Measurements from ENCODE around the gene USP32. TPM values are rescaled to one million over a fixed set of nuclear protein-coding genes. Genes with fewer than 3 reads are reported as not detected.
"Not testable (repeated sequence)": the region's sequence is repeated elsewhere in the genome, so short reads cannot be mapped to it uniquely, and the experiment has no call there.

The USP32 gene
- total RNA-seq, 1 experiment from 2014 or later = 32.3 TPM

- Histone ChIP-seq H4K20me1 (ENCODE audit: insufficient read depth) (no peaks in the 10 kb centered on the region), H3K9me3 (ENCODE audit: insufficient read depth, low read depth) (no peaks in the 10 kb centered on the region), H2AFZ (no peak overlapping the region), H3K4me2 (no peak overlapping the region), H3K79me2 (ENCODE audit: low read depth) (no peaks in the 10 kb centered on the region), H3K27me3 (ENCODE audit: insufficient read depth, low read depth) (no peaks in the 10 kb centered on the region), H3K4me1 (replicated peaks; ENCODE audit: insufficient read depth) (no peaks in the 10 kb centered on the region), H3K36me3 (ENCODE audit: low read depth) (no peaks in the 10 kb centered on the region), H3K27ac (no peak overlapping the region), H3K9me2 (ENCODE audit: insufficient read depth) (no peaks in the 10 kb centered on the region), H3F3A (ENCODE audit: insufficient read depth, low read depth) (no peaks in the 10 kb centered on the region), H3K4me3 (no peak overlapping the region)
- ChIA-PET POLR2A (ENCODE audit: unreplicated experiment) (no interaction called here), CTCF (no interaction called here)
- BruUV-seq (replicated peaks) = no TSS peak
- intact Hi-C loops (cut with micrococcal nuclease; ENCODE audit: unreplicated experiment) = no loop called here
- TF ChIP-seq CTCF (conservative IDR thresholded peaks at IDR 0.05) (no peak), EZH2 (IDR thresholded peaks at IDR 0.05; ENCODE audit: low read depth) (no peak)
- DNase-seq = no peak
These were observed 203.2 kb downstream of the USP32 start for GRCh38 chr17:60188759-60189158.

- H3K79me2 ChIP-seq (ENCODE audit: low read depth); H2AFZ ChIP-seq; BruUV-seq (replicated peaks); H3K4me2 ChIP-seq; H3K9me3 ChIP-seq (ENCODE audit: insufficient read depth, low read depth); H3K9me2 ChIP-seq (ENCODE audit: insufficient read depth); intact Hi-C loops (cut with micrococcal nuclease; ENCODE audit: unreplicated experiment); H3K27ac ChIP-seq; H3F3A ChIP-seq (ENCODE audit: insufficient read depth, low read depth); H3K4me1 ChIP-seq (replicated peaks; ENCODE audit: insufficient read depth); H3K4me3 ChIP-seq; DNase-seq; H3K27me3 ChIP-seq (ENCODE audit: insufficient read depth, low read depth); H3K36me3 ChIP-seq (ENCODE audit: low read depth); H4K20me1 ChIP-seq (ENCODE audit: insufficient read depth): not testable (repeated sequence)
- ChIA-PET POLR2A (ENCODE audit: unreplicated experiment) (interaction anchor here (0.7 kb wide), 1 partner anchor 196 kb away, joined by 7 read pairs; no protein-coding TSS in a partner anchor), CTCF (interaction anchor here (0.7 kb wide), 1 partner anchor 19 kb away, joined by 3 read pairs; no protein-coding TSS in a partner anchor)
These were observed 204.8 kb downstream of the USP32 start for GRCh38 chr17:60186846-60187745.

- CTCF ChIA-PET = not testable (repeated sequence)
These were observed 205.6 kb downstream of the USP32 start for GRCh38 chr17:60186372-60186771.

GRCh38 chr17:60180380-60180779 is 211.6 kb downstream of the USP32 start:
- H3K4me2 ChIP-seq; H3K79me2 ChIP-seq (ENCODE audit: low read depth); H3F3A ChIP-seq (ENCODE audit: insufficient read depth, low read depth); H4K20me1 ChIP-seq (ENCODE audit: insufficient read depth); H3K9me3 ChIP-seq (ENCODE audit: insufficient read depth, low read depth); H3K4me3 ChIP-seq; H2AFZ ChIP-seq; H3K4me1 ChIP-seq (replicated peaks; ENCODE audit: insufficient read depth); H3K27ac ChIP-seq; DNase-seq; intact Hi-C loops (cut with micrococcal nuclease; ENCODE audit: unreplicated experiment); CTCF ChIA-PET; H3K27me3 ChIP-seq (ENCODE audit: insufficient read depth, low read depth); BruUV-seq (replicated peaks); POLR2A ChIA-PET (ENCODE audit: unreplicated experiment); H3K9me2 ChIP-seq (ENCODE audit: insufficient read depth): not testable (repeated sequence)
- H3K36me3 ChIP-seq (ENCODE audit: low read depth) = 0 out of 2 replicates have a peak, but pooled peaks cover 13% of the 10 kb centered on the region

More at GRCh38 chr17:60186372-60186771, 205.6 kb downstream of the USP32 start:
- H3K9me2 ChIP-seq (ENCODE audit: insufficient read depth); H4K20me1 ChIP-seq (ENCODE audit: insufficient read depth); H3K4me2 ChIP-seq; H3K27me3 ChIP-seq (ENCODE audit: insufficient read depth, low read depth); H2AFZ ChIP-seq; H3K4me1 ChIP-seq (replicated peaks; ENCODE audit: insufficient read depth); H3K79me2 ChIP-seq (ENCODE audit: low read depth); DNase-seq; BruUV-seq (replicated peaks); H3F3A ChIP-seq (ENCODE audit: insufficient read depth, low read depth); H3K4me3 ChIP-seq; H3K9me3 ChIP-seq (ENCODE audit: insufficient read depth, low read depth); POLR2A ChIA-PET (ENCODE audit: unreplicated experiment); H3K27ac ChIP-seq; intact Hi-C loops (cut with micrococcal nuclease; ENCODE audit: unreplicated experiment): not testable (repeated sequence)
- 0 out of 2 replicates have a peak, but pooled peaks cover 11% of the 10 kb centered on the region for H3K36me3 ChIP-seq (ENCODE audit: low read depth)

GRCh38 chr17:60178180-60178579 is 213.8 kb downstream of the USP32 start:
- CTCF ChIA-PET; H3K27me3 ChIP-seq (ENCODE audit: insufficient read depth, low read depth); H3K4me3 ChIP-seq; intact Hi-C loops (cut with micrococcal nuclease; ENCODE audit: unreplicated experiment); H3K4me1 ChIP-seq (replicated peaks; ENCODE audit: insufficient read depth); POLR2A ChIA-PET (ENCODE audit: unreplicated experiment); H3K9me2 ChIP-seq (ENCODE audit: insufficient read depth); BruUV-seq (replicated peaks); DNase-seq; H2AFZ ChIP-seq; H3K79me2 ChIP-seq (ENCODE audit: low read depth); H3K27ac ChIP-seq; H3K4me2 ChIP-seq; H4K20me1 ChIP-seq (ENCODE audit: insufficient read depth); H3F3A ChIP-seq (ENCODE audit: insufficient read depth, low read depth); H3K9me3 ChIP-seq (ENCODE audit: insufficient read depth, low read depth): not testable (repeated sequence)
- H3K36me3 ChIP-seq (ENCODE audit: low read depth) = 0 out of 2 replicates have a peak, but pooled peaks cover 13% of the 10 kb centered on the region

- H3K4me3 ChIP-seq; CTCF ChIA-PET; H3K36me3 ChIP-seq (ENCODE audit: low read depth); H3K4me2 ChIP-seq; H4K20me1 ChIP-seq (ENCODE audit: insufficient read depth); BruUV-seq (replicated peaks); H2AFZ ChIP-seq; H3K79me2 ChIP-seq (ENCODE audit: low read depth); intact Hi-C loops (cut with micrococcal nuclease; ENCODE audit: unreplicated experiment); H3K9me3 ChIP-seq (ENCODE audit: insufficient read depth, low read depth); DNase-seq; H3K9me2 ChIP-seq (ENCODE audit: insufficient read depth); H3K27me3 ChIP-seq (ENCODE audit: insufficient read depth, low read depth); H3F3A ChIP-seq (ENCODE audit: insufficient read depth, low read depth); H3K27ac ChIP-seq; H3K4me1 ChIP-seq (replicated peaks; ENCODE audit: insufficient read depth): not testable (repeated sequence)
- POLR2A ChIA-PET (ENCODE audit: unreplicated experiment) = interaction anchor here (0.6 kb wide), 1 partner anchor 350 kb away, joined by 6 read pairs; no protein-coding TSS in a partner anchor
These were observed 215.2 kb downstream of the USP32 start for GRCh38 chr17:60176763-60177162.
